Measurements from ENCODE around the gene KCTD7.
"Not testable (repeated sequence)": the region's sequence is repeated elsewhere in the genome, so short reads cannot be mapped to it uniquely, and the experiment has no call there.

KCTD7 gene

DNA sequence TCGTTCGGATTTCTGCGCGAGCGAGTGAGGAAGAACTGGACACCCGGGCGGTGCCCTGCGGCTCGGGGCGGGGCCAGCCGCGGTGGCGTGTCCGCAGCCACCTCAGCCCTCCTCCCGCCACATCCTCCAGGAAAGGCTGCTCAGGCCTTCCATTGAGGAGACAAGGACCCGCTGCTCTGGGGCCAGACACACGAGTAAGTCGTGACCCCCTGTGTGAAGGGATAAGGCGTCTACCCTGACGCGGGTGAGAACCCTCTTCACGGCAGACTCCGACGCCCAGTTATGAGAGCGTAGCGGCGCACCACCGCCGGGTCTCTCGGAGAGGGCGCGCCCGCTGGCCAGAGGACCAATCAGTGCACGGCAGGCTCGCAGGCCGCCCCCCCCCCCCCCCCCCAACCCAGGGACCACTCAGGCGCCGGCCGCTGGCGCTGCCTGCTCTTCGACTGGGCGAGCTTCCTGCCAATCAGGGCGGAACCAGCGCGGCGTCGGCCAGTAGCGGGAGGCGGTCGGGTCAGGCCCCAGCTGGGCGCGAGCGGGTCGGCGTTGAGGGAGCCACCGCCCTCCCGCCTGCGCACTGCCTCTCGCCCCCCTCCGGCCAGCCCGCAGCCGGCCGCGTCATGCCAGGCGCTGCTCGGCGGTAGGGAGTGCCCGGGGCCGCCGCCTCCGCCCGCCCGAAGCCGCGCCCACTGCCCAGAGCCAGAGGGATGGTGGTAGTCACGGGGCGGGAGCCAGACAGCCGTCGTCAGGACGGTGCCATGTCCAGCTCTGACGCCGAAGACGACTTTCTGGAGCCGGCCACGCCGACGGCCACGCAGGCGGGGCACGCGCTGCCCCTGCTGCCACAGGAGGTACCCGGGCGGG, at the start of gene KCTD7:
Gene KCTD7, plus strand, starts transcription at position 521 of the 861 bp plus-strand sequence. Its CDS starts 184 bp downstream, at position 705.
- ChIA-PET POLR2A (interaction anchor here (0.9 to 1.8 kb wide), 10 partner anchors 8 to 135 kb away, joined by 3 to 5 read pairs (median 4); no protein-coding TSS in a partner anchor), CTCF (interaction anchor here (1.0 kb wide), 1 partner anchor 69 kb away, joined by 3 read pairs; no protein-coding TSS in a partner anchor)
- peak; percentile 71 for TF ChIP-seq L3MBTL2 (conservative IDR thresholded peaks at IDR 0.05)
- no peak for TF ChIP-seq NFRKB (IDR thresholded peaks at IDR 0.05)
- no peak for TF ChIP-seq TARDBP (IDR thresholded peaks at IDR 0.05)
- TF ChIP-seq, protein P1, sequence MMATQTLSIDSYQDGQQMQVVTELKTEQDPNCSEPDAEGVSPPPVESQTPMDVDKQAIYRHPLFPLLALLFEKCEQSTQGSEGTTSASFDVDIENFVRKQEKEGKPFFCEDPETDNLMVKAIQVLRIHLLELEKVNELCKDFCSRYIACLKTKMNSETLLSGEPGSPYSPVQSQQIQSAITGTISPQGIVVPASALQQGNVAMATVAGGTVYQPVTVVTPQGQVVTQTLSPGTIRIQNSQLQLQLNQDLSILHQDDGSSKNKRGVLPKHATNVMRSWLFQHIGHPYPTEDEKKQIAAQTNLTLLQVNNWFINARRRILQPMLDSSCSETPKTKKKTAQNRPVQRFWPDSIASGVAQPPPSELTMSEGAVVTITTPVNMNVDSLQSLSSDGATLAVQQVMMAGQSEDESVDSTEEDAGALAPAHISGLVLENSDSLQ (IDR thresholded peaks at IDR 0.05) = peak; percentile 98
- peak; percentile 98 for DNase-seq (ENCODE audit: extremely low spot score)

DNA sequence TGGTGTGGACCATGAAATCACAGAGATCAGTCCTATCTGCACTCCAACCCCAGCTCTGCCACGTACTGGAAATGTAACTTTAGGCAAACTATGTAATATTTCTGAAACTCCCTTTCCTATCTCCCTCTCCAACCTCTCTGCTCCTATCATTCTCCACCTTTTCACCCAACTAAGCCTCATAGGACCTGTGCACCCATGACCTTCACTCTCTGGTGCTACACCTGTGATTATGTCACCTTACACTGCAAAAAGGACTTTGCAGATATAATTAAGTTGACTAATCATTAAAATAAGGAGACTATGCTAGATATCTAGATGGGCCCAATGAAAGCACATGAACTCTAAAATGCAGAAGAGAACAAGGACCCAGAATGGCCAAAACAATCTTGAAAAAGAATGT, 48.3 kb upstream of the KCTD7 start:
- CTCF ChIA-PET; DNase-seq (ENCODE audit: extremely low spot score); POLR2A ChIA-PET: not testable (repeated sequence)

DNA sequence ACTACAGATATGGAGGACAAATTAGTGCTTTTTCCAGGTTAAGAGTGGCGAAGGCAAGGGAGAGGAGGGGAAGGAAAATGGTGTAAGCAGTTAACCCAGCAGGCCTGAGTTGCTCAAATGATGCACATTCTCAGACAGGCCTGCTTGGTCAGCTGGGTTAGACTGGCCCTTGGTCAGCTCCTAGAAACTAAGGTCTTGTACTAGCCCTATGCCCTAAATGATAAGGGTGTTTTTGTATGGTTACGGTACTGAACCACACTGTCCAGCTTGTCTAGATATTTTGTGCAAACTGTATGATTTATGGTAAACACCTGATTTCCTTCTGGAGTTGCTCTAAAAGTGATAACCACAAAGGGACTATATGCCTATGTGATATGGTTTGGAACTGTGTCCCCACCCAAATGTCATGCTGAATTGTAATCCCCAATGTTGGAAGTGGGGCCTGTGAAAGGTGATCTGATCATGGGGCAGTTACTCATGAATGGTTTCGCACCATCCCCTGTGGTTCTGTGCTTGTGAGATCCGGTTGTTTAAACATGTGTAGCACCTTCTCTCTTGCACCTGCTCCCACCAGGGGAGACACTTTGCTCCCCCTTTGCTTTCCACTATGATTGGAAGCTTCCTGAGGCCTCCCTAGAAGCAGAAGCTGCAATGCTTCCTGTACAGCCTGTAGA, 45.7 kb upstream of the KCTD7 start:
- CTCF ChIA-PET; POLR2A ChIA-PET; DNase-seq (ENCODE audit: extremely low spot score): not testable (repeated sequence)

DNA sequence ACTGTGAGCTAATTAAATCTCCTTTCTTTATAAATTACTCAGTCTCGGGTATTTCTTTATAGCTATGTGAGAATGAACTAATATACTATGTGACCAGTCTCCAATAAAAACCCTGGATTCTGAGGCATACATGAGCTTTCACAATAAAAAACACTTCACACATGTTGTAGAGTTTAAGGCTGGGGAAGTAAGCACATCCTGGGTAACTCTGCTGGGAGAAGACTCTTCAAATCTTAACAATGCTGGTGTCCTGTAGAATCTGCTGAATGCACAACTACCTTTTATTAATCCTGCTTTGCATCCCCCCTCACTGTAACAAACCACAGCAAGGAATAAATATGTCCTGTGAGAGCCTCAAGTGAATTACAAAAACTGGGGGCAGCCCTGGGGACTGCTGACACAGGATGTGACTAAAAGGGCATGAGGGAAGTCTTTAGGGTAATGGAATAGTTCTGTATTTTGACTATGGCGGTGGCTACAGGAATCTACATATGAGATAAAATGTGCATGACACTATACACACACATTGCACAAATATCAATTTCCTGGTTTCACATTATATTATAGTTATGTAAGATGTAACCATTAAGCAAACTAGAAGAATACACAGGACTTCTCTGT, 45.1 kb upstream of the KCTD7 start:
- CTCF ChIA-PET = no interaction called here
- TF ChIP-seq BHLHE40 (IDR thresholded peaks at IDR 0.05; ENCODE audit: borderline replicate concordance) (no peak), SP1 (IDR thresholded peaks at IDR 0.05) (no peak), SUZ12 (IDR thresholded peaks at IDR 0.05) (no peak), LEF1 (IDR thresholded peaks at IDR 0.05; ENCODE audit: borderline replicate concordance) (no peak), FOXM1 (IDR thresholded peaks at IDR 0.05; ENCODE audit: borderline replicate concordance) (no peak), FOXK2 (IDR thresholded peaks at IDR 0.05) (no peak), ARNT (IDR thresholded peaks at IDR 0.05) (no peak), ELF4 (IDR thresholded peaks at IDR 0.05) (no peak), CTBP1 (IDR thresholded peaks at IDR 0.05; ENCODE audit: borderline replicate concordance) (no peak), TARDBP (IDR thresholded peaks at IDR 0.05) (no peak), NFRKB (IDR thresholded peaks at IDR 0.05) (no peak), HDGF (IDR thresholded peaks at IDR 0.05; ENCODE audit: borderline replicate concordance) (no peak), ZNF384 (IDR thresholded peaks at IDR 0.05) (no peak), FOXA1 (IDR thresholded peaks at IDR 0.05) (no peak)
- TF ChIP-seq, protein P1 (IDR thresholded peaks at IDR 0.05) = no peak
- DNase-seq (ENCODE audit: extremely low spot score) = no peak
- POLR2A ChIA-PET = no interaction called here

DNA sequence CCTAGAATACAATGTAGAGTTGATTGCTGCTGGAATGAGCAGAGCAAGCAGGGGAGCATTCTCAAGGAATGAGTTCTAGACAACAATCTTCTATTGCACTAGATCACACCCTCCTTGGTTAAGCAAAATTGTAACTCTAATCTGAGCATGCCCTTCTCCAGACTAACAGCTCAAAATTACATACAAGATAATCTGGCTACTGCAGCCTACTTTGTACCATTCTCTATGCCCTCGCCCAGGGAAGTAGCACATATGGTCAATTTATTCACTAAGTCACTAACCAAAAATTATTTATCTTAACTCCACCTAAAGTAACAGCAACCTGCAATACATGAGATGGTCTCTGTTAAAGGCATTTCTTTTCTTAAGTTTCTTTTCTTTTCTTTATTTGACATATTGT, 42.5 kb upstream of the KCTD7 start:
- ChIA-PET POLR2A (interaction anchor here (1.5 kb wide), 1 partner anchor 68 kb away, joined by 4 read pairs; no protein-coding TSS in a partner anchor), CTCF (no interaction called here)
- TF ChIP-seq SP1 (IDR thresholded peaks at IDR 0.05) (no peak), ELF4 (IDR thresholded peaks at IDR 0.05) (no peak), LEF1 (IDR thresholded peaks at IDR 0.05; ENCODE audit: borderline replicate concordance) (no peak), SUZ12 (IDR thresholded peaks at IDR 0.05) (no peak), HDGF (IDR thresholded peaks at IDR 0.05; ENCODE audit: borderline replicate concordance) (no peak), ARNT (IDR thresholded peaks at IDR 0.05) (no peak), FOXK2 (IDR thresholded peaks at IDR 0.05) (no peak), NFRKB (IDR thresholded peaks at IDR 0.05) (no peak), BHLHE40 (IDR thresholded peaks at IDR 0.05; ENCODE audit: borderline replicate concordance) (no peak), L3MBTL2 (conservative IDR thresholded peaks at IDR 0.05) (no peak), FOXM1 (IDR thresholded peaks at IDR 0.05; ENCODE audit: borderline replicate concordance) (no peak), TARDBP (IDR thresholded peaks at IDR 0.05) (no peak), CTBP1 (IDR thresholded peaks at IDR 0.05; ENCODE audit: borderline replicate concordance) (no peak), ZNF384 (IDR thresholded peaks at IDR 0.05) (no peak), FOXA1 (IDR thresholded peaks at IDR 0.05) (no peak)
- TF ChIP-seq, protein P1 (IDR thresholded peaks at IDR 0.05) = no peak
- no peak for DNase-seq (ENCODE audit: extremely low spot score)

DNA sequence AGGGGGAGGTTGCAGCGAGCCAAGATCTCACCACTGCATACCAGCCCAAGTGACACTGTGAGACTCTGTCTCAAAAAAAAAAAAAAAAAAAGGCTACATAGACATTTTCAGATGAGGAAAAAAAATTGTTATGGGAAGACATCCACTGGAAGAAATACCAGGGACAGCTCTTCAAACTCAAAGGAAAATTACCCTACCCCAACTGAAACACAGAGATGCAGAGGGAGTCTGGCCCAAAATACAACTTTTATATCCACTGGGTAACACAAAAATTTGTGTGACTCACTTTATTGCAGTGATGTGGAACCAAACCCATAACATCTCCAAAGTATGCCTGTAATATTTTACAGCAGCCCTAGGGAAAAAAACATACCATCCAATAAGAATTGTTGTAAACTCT, 40.5 kb upstream of the KCTD7 start:
- DNase-seq (ENCODE audit: extremely low spot score); CTCF ChIA-PET; POLR2A ChIA-PET: not testable (repeated sequence)

DNA sequence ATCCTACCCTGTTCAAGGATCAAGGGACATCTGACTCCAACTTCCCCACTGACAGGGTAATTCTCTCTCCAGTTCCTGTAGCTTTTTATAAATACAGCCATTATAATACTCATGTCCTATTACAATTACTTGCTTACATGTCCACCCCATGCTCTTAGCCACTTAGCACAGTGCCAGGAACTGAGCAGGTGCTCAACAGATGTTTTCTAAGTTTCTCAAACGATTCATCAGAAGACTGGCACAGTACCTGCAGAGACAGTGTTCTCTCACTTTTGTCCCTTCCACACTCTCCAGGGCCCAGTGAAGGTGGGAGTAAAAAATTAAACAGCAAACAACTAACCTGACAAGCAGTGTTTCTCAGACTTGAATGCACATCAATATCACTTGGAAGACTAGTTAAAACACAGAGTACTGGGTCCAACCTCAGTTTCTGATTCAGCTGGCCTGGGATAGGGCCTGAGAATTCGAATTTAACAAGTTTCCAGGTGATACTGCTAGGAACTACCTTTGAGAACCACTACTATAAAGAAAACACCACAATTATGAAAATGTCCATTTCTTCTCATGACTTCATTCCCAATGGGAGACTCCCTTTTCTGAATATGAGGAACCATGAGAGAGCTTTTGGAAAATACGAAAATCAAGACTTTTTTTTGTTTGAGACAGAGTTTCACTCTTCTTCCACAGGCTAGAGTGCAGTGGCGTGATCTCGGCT, 39.7 kb upstream of the KCTD7 start:
- POLR2A ChIA-PET; DNase-seq (ENCODE audit: extremely low spot score): not testable (repeated sequence)
- CTCF ChIA-PET = interaction anchor here (0.9 kb wide), 1 partner anchor 31 kb away, joined by 3 read pairs; no protein-coding TSS in a partner anchor

DNA sequence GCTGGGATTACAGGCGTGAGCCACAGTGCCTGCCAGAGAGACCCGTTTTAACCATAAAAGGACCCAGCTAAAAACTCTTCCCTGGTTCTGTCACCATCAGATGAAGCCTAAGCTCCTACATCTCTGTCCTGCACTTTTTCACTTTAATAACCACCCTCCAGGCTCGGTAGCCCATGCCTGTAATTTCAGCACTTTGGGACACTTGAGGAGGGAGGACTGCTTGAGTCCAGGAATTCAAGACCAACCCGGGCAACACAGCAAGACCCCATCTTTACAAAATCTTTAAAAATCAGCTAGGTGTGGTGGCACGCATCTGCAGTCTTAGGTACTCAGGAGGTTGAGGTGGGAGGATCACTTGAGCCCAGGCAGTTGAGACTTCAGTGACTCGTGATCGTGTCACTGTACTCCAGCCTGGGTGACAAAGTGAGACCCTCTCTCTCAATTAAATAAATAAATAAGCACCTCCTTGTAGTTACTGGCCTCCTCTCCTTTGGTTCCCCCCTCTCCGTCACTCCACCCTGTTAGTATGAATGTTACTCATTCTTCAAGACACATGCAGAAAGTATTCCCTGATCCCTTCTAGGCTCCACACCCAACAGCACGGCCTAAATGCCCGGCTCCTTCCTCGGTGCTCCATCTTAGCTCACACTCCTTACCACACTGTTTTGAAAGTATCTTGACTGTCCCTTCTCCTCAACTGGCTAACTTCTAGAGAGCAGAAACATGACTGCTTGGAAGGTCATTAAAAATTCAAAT, 38.2 kb upstream of the KCTD7 start:
- ChIA-PET POLR2A (interaction anchor here (1.3 kb wide), 1 partner anchor 38 kb away, joined by 3 read pairs; the partner anchor contains the start of gene KCTD7), CTCF (interaction anchor here (0.7 kb wide), 1 partner anchor 44 kb away, joined by 4 read pairs; no protein-coding TSS in a partner anchor)

More for the DNA sequence above, 38.2 kb upstream of the KCTD7 start:
- DNase-seq (ENCODE audit: extremely low spot score) = not testable (repeated sequence)

All from HEK293T (cell line).